ENCODE data around the gene TKT.

DNA sequence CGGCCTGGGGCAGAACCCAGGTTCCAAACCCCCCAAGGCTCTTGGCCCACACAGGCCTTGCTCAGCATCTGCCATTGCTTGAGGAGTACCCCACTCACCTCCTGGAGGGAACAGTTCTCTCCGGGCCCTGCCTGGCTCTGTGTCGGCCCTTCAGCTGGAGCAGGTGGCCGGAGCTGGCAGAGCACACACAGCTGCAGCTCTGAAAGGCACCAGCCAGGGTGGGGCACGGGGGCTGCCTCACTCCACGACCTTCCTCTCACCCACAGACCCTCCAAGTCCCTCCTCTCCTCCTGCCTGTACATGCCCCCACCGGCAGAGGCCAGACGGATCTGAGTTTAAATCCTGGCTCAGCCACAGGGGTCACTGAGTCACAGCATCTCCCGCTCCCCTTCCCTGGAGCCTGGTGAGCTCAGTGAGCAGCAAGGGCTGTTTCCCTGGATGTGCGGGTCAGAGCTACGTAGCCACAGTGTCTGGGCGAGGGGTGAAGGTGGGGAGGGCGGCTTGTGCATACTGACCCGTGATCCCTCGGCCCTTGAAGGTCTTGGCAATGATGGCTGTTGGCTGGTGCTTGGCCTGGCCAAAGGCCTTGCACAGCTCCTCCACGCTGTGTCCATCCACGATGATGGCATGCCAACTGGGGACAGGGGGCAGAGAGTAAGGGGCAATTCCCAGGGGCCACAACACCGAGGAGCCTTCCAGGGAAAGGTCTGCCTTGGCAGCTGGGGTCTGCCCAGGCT lies 23.0 kb downstream of the TKT start:
- no peak for TF ChIP-seq KDM1A (IDR thresholded peaks at IDR 0.05; ENCODE audit: low read depth)
- no peak for TF ChIP-seq CTCF (IDR thresholded peaks at IDR 0.05)
- TF ChIP-seq REST (IDR thresholded peaks at IDR 0.05): no peak

Measured in A549 (cell line).